GM21529 (cell line): ENCODE data around the gene KLF6.
A peak's percentile ranks its signal among the peaks of the same experiment; 100 is the strongest.

ENCODE experiments used
- ATAC-seq: cut with Tn5 transposase; IDR thresholded peaks from one replicate; pipeline ENCODE4 v1.9.1; 2021; ENCODE audit not compliant: unreplicated experiment

Gene KLF6

GRCh38 chr10:3784510-3785250, at the start of gene KLF6:
TSS of gene KLF6 (minus strand) at chr10:3785209. CDS start at chr10:3785014, 195 bp downstream.
- ATAC-seq = peak; percentile 1

GRCh38 chr10:3834404-3834803, 49.4 kb upstream of the KLF6 start:
- ATAC-seq = no peak

GRCh38 chr10:3833046-3833445, 48.0 kb upstream of the KLF6 start:
- ATAC-seq = no peak

GRCh38 chr10:3832022-3832786, 47.2 kb upstream of the KLF6 start:
- ATAC-seq = peak; percentile 41

- ATAC-seq = no peak
Observed at GRCh38 chr10:3831608-3832007, 46.6 kb upstream of the KLF6 start.

GRCh38 chr10:3830946-3831345, 45.9 kb upstream of the KLF6 start:
- ATAC-seq = no peak

- no peak for ATAC-seq
Observed at GRCh38 chr10:3829156-3830050, 44.4 kb upstream of the KLF6 start.

- ATAC-seq = no peak
Observed at GRCh38 chr10:3828404-3829155, 43.6 kb upstream of the KLF6 start.

GRCh38 chr10:3827768-3828403, 42.9 kb upstream of the KLF6 start:
- no peak for ATAC-seq

GRCh38 chr10:3827266-3827665, 42.3 kb upstream of the KLF6 start:
- no peak for ATAC-seq

- ATAC-seq = no peak
Observed at GRCh38 chr10:3825862-3826351, 40.9 kb upstream of the KLF6 start.

GRCh38 chr10:3825244-3825643, 40.2 kb upstream of the KLF6 start:
- no peak for ATAC-seq

GRCh38 chr10:3822541-3823330, 37.7 kb upstream of the KLF6 start:
- no peak for ATAC-seq

- ATAC-seq = no peak
Observed at GRCh38 chr10:3820255-3820654, 35.2 kb upstream of the KLF6 start.

- no peak for ATAC-seq
Observed at GRCh38 chr10:3816995-3817394, 32.0 kb upstream of the KLF6 start.

GRCh38 chr10:3814838-3815220, 29.8 kb upstream of the KLF6 start:
- ATAC-seq = no peak

- ATAC-seq = no peak
Observed at GRCh38 chr10:3813986-3814837, 29.2 kb upstream of the KLF6 start.

GRCh38 chr10:3813267-3813666, 28.3 kb upstream of the KLF6 start:
- ATAC-seq = no peak
